ENCODE data around the gene NLRP4.

DNA sequence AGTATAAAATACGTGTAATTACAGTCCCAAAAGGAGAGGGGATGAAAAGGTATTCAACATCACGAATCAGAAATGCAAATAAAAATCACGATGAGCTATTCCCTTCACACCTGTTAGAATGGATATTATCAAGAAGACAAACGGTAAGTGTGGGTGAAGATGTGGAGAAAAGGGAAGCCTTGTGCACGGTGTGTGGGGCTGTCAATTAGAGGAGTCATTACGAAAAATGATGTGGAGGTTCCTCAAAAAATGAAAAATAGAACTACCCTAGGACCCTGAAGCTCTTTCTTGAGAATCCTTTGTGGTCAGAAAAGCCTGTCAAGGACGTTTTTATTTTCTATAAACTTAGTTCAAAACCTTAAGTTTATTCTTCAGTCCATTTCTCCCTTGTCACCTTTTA is 23.9 kb upstream of the NLRP4 start:
- TF ChIP-seq POLR2A (IDR thresholded peaks at IDR 0.05), result no peak
- TF ChIP-seq, protein P1, sequence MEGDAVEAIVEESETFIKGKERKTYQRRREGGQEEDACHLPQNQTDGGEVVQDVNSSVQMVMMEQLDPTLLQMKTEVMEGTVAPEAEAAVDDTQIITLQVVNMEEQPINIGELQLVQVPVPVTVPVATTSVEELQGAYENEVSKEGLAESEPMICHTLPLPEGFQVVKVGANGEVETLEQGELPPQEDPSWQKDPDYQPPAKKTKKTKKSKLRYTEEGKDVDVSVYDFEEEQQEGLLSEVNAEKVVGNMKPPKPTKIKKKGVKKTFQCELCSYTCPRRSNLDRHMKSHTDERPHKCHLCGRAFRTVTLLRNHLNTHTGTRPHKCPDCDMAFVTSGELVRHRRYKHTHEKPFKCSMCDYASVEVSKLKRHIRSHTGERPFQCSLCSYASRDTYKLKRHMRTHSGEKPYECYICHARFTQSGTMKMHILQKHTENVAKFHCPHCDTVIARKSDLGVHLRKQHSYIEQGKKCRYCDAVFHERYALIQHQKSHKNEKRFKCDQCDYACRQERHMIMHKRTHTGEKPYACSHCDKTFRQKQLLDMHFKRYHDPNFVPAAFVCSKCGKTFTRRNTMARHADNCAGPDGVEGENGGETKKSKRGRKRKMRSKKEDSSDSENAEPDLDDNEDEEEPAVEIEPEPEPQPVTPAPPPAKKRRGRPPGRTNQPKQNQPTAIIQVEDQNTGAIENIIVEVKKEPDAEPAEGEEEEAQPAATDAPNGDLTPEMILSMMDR (IDR thresholded peaks at IDR 0.05), result no peak

Measured in right lobe of liver (tissue), 4 donors.